Adrenal gland (tissue), 12 donors: ENCODE measurements around the gene KCNK10. TPM values are rescaled to one million over a fixed set of nuclear protein-coding genes. Genes with fewer than 3 reads are reported as not detected.

Source experiments
- DNase-seq, 7 donors: peaks; one replicate each; pipeline ENCODE4 v3.0.0-alpha.2; 2019 to 2020
- H3K27ac ChIP-seq, 5 donors: fragments of 200-600 bp; sonication (generic) in 4 of 5; 1 replicate in 3 of 5; 2 replicates in 2 of 5; pipeline versions ENCODE4 v1.5.1 to v1.8.0; 2016 to 2020; ENCODE audit warnings: mild to moderate bottlenecking in 1 of 5
- H3K27me3 ChIP-seq: fragments of 200-600 bp; 2 replicates; pipeline ENCODE4 v1.8.0; 2021
- H3K36me3 ChIP-seq, 2 donors: fragments of 200-600 bp; replicated peaks in 1 of 2; 1 replicate in 1 of 2; 2 replicates in 1 of 2; pipeline versions ENCODE4 v1.5.1 to v1.8.0; 2018 to 2022
- H3K4me1 ChIP-seq, 2 donors: fragments of 200-600 bp; replicated peaks in 1 of 2; 1 replicate in 1 of 2; 2 replicates in 1 of 2; pipeline versions ENCODE4 v1.5.1 to v1.8.0; 2018 to 2021
- H3K4me3 ChIP-seq, 4 donors: fragments of 200-600 bp; sonication (generic) in 3 of 4; one replicate each; pipeline ENCODE4 v1.5.1; 2016 to 2018
- H3K9me3 ChIP-seq, 3 donors: fragments of 200-600 bp; sonication (generic) in 1 of 3; replicated peaks in 1 of 3; 1 replicate in 2 of 3; 2 replicates in 1 of 3; pipeline versions ENCODE4 v1.5.1 to v1.8.0; 2016 to 2021
- CTCF ChIP-seq, 6 experiments: fragments of 450-650 bp in 4 of 6; fragments of 200-600 bp in 2 of 6; sonication (generic) in 1 of 6; IDR thresholded peaks; 1 replicate in 5 of 6; 2 replicates in 1 of 6; pipeline versions ENCODE4 v1.5.1 to v1.8.0; 2016 to 2021; ENCODE audit warnings: antibody characterized with exemption in 6 of 6, mild to moderate bottlenecking in 2 of 6, moderate library complexity in 1 of 6
- POLR2A ChIP-seq, 2 donors: fragments of 450-650 bp; IDR thresholded peaks; one replicate each; pipeline ENCODE4 v1.6.1; 2017; ENCODE audit warnings: antibody characterized with exemption in 2 of 2, mild to moderate bottlenecking in 2 of 2, moderate library complexity in 1 of 2
- WGBS, 4 donors: extraction: QIAGEN DNeasy Blood & Tissue Kit in 2 of 4; methylation state at CpG; one replicate each; pipeline versions ENCODE4 v1.1.5 to v1.1.7; 2013 to 2017; 5-methylcytosine and 5-hydroxymethylcytosine counted together
- intact Hi-C, 2 donors: fragments of 100-400 bp; cut with DNase I; formaldehyde crosslinking; loops; one replicate each; pipeline versions ENCODE4 v1.14.1 to v1.15.0; 2022 to 2023
- polyA plus RNA-seq, 3 donors: library from polyadenylated mRNA; stranded (reverse); fragments of 200-250 nt in 2 of 3; fragments of 350-450 nt in 1 of 3; fragmentation: Illumina TruSeq in 1 of 3; extraction: RNeasy Lipid Tissue Mini Kit (QIAGEN cat#74804) in 1 of 3; gene quantifications; one replicate each; pipeline ENCODE4 v1.2.3, GENCODE V29; 2013 to 2014
- total RNA-seq, 9 donors: library from RNA; depleted of rRNA in 4 of 9; stranded (reverse); fragments of >200 nt in 4 of 9; fragments of 120-200 nt in 1 of 9; fragmentation: NEBNext Ultra II Directional in 1 of 9; extraction: Animal tissue kit (Norgen Biotek cat#: 25700) in 1 of 9; gene quantifications; one replicate each; pipeline versions ENCODE4 v1.1.0 to v1.2.4, GENCODE V29; 2013 to 2023
- donor health status: healthy with polysubstance abuse.
- donor health status: Bipolar disorder and iron deficiency.
- donor health status: DM: yes; HTN: yes; CAD: no.
- donor health status: DM: no; HTN: no; CAD: no.
- donor health status: DM: no; HTN: no; CAD: no.
- donor health status: DM: yes; HTN: yes; CAD: no.

Gene KCNK10
- total and polyA plus RNA-seq, 12 donors: 0.03 to 1.1 (median 0.60) TPM; not detected in 7

GRCh38 chr14:88324930-88325329 lies 1.9 kb upstream of the KCNK10 start:
- peaks cover 51% of the 10 kb centered on the region for H3K27me3 ChIP-seq

DNA sequence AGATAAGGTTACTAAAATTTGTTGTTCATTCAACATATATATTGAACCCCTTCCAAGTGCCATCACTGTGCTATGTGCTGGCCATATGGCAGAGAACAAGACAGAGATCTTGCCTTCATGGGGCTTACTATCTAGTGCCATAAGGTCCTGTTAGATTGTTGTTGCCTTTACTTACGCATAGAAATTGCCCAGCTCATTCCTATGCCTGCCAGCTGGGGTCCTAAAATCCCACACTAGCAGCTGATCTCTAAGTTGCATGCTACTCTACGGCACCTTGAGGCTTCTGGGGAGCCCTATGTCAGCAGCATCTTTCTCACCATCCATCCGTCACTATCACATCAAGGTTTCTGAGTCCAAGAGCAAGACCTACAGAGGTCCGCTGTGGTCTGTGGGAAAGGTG lies 1.4 kb upstream of the KCNK10 start:
- no peak overlapping the region for H3K4me3 ChIP-seq
- H3K36me3 ChIP-seq: no peaks in the 10 kb centered on the region
- H3K27me3 ChIP-seq: peaks cover 51% of the 10 kb centered on the region
- WGBS, 4 donors: 55 to 81% (median 67%) methylated on average over 2 to 4 of the region's 4 CpGs
- intact Hi-C loops: no loop called here
- TF ChIP-seq POLR2A (IDR thresholded peaks at IDR 0.05): no peak
- no peak for TF ChIP-seq CTCF (IDR thresholded peaks at IDR 0.05)
- no peaks in the 10 kb centered on the region for H3K4me1 ChIP-seq
- H3K9me3 ChIP-seq: no peaks in the 10 kb centered on the region
- H3K27ac ChIP-seq: no peak overlapping the region
- DNase-seq: no peak

More at GRCh38 chr14:88324930-88325329, 1.9 kb upstream of the KCNK10 start:
- Histone ChIP-seq H3K9me3 (no peaks in the 10 kb centered on the region), H3K27ac (no peak overlapping the region), H3K36me3 (no peaks in the 10 kb centered on the region), H3K4me3 (no peak overlapping the region), H3K4me1 (no peaks in the 10 kb centered on the region)
- TF ChIP-seq CTCF (IDR thresholded peaks at IDR 0.05) (no peak), POLR2A (IDR thresholded peaks at IDR 0.05) (no peak)
- WGBS, 4 donors: 55 to 71% (median 58%) methylated on average over 6 of the region's 6 CpGs
- DNase-seq: no peak
- intact Hi-C loops: no loop called here

GRCh38 chr14:88323523-88324199 lies 592 bp upstream of the KCNK10 start:
- no peak for TF ChIP-seq POLR2A (IDR thresholded peaks at IDR 0.05)
- TF ChIP-seq CTCF (IDR thresholded peaks at IDR 0.05): no peak
- H3K27ac ChIP-seq: no peak overlapping the region

GRCh38 chr14:88322504-88323085 lies 474 bp downstream of the KCNK10 start:
- Histone ChIP-seq H3K36me3 (no peaks in the 10 kb centered on the region), H3K27ac (no peak overlapping the region), H3K27me3 (peaks cover 51% of the 10 kb centered on the region), H3K9me3 (no peaks in the 10 kb centered on the region), H3K4me3 (peak overlapping the region in 1 of 4 donors; percentile 46), H3K4me1 (no peaks in the 10 kb centered on the region)
- intact Hi-C loops: no loop called here
- 3 to 5% (median 4%) methylated on average over 19 to 26 of the region's 26 CpGs for WGBS, 4 donors
- DNase-seq: no peak
- TF ChIP-seq CTCF (IDR thresholded peaks at IDR 0.05) (no peak), POLR2A (IDR thresholded peaks at IDR 0.05) (no peak)

More at GRCh38 chr14:88323523-88324199, 592 bp upstream of the KCNK10 start:
- peaks cover 51% of the 10 kb centered on the region for H3K27me3 ChIP-seq
- intact Hi-C loops: no loop called here
- DNase-seq: no peak
- peak overlapping the region in 1 of 4 donors; percentile 46 for H3K4me3 ChIP-seq
- no peaks in the 10 kb centered on the region for H3K36me3 ChIP-seq
- 1 to 3% (median 1%) methylated on average over 19 to 69 of the region's 69 CpGs for WGBS, 4 donors
- no peaks in the 10 kb centered on the region for H3K9me3 ChIP-seq
- no peaks in the 10 kb centered on the region for H3K4me1 ChIP-seq
